Parathyroid adenoma (tissue), 2 donors: ENCODE measurements around the gene MYOD1.

Experiments used
- H2AFZ ChIP-seq: fragments of 300-600 bp; sonication (generic); one replicate; pipeline ENCODE4 v1.7.0; 2017; ENCODE audit warnings: antibody characterized with exemption, mild to moderate bottlenecking
- H3K27ac ChIP-seq: fragments of 300-600 bp; sonication (generic); one replicate; pipeline ENCODE4 v1.7.0; 2017
- H3K27me3 ChIP-seq: fragments of 300-600 bp; sonication (generic); one replicate; pipeline ENCODE4 v1.7.0; 2017; ENCODE audit warnings: low read length; ENCODE audit not compliant: control insufficient read depth, insufficient read depth
- H3K36me3 ChIP-seq: fragments of 300-600 bp; sonication (generic); one replicate; pipeline ENCODE4 v1.7.0; 2017; ENCODE audit warnings: low read length; ENCODE audit not compliant: control insufficient read depth, insufficient read depth
- H3K4me1 ChIP-seq: fragments of 300-600 bp; sonication (generic); one replicate; pipeline ENCODE4 v1.7.0; 2017; ENCODE audit warnings: control low read depth
- H3K4me2 ChIP-seq: fragments of 300-600 bp; sonication (generic); one replicate; pipeline ENCODE4 v1.7.0; 2017; ENCODE audit warnings: low read length
- H3K4me3 ChIP-seq: fragments of 300-600 bp; sonication (generic); one replicate; pipeline ENCODE4 v1.7.0; 2017; ENCODE audit warnings: low read depth, low read length
- H3K79me2 ChIP-seq: fragments of 300-600 bp; sonication (generic); one replicate; pipeline ENCODE4 v1.7.0; 2017; ENCODE audit warnings: control low read depth
- H3K9ac ChIP-seq: fragments of 300-600 bp; sonication (generic); one replicate; pipeline ENCODE4 v1.7.0; 2017; ENCODE audit warnings: mild to moderate bottlenecking
- H3K9me3 ChIP-seq: fragments of 300-600 bp; sonication (generic); one replicate; pipeline ENCODE4 v1.7.0; 2017; ENCODE audit warnings: low read length; ENCODE audit not compliant: control insufficient read depth
- CTCF ChIP-seq: fragments of 300-600 bp; sonication (generic); IDR thresholded peaks from one replicate; pipeline ENCODE4 v1.7.0; 2017; ENCODE audit warnings: antibody characterized with exemption, mild to moderate bottlenecking
- donor health status: primary hyperparathyroidism.

The MYOD1 gene

DNA sequence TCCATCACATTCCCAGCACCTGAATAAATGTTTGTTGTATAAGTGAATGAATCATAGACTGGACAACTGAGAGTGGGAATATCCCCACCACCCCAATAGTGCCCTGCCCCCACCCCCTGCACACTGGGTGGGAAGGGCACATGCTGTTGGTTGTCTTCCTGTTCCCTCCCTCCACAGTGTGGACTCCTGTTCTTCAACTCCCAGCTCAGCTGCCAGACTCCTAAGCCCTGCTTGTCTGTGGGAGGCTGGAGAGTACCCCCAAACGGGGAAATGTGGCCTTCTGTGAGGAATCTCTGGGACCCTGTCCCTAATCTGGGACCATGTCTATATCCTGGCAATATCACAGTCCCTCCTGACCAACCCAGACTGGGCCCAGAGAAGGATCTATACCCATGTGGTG, 5.5 kb upstream of the MYOD1 start:
- no peak overlapping the region for H3K9ac ChIP-seq

DNA sequence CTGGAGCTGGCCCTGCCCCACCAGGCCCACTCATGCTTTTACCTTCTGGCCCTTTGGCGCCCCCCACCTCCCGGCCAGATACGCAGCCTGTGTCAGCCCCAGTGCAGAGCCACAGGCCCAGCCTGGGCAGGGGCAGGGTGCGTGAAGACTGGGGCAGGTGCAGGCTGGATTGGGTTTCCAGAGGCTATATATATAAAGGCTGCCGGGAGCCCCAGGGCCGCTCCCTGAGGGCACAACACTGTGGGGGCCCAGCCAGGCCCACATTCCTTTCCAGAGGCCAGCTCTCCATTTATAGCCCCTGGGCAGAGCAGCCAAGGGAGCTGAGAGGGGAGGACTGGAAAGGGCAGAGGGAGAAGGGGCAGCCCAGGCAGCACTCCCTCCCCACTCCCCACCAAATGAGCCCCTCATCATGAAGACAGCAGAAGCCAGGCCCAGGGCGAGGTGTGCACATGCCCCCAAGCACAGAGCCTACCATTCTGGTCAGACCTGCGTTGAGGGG, 5.0 kb upstream of the MYOD1 start:
- Histone ChIP-seq H3K27ac (no peak overlapping the region), H3K36me3 (no peaks in the 10 kb centered on the region), H3K27me3 (no peaks in the 10 kb centered on the region), H3K4me1 (no peaks in the 10 kb centered on the region), H3K79me2 (no peaks in the 10 kb centered on the region), H3K9me3 (no peaks in the 10 kb centered on the region), H3K4me3 (no peak overlapping the region), H3K4me2 (no peak overlapping the region), H3K9ac (no peak overlapping the region), H2AFZ (no peak overlapping the region)
- no peak for TF ChIP-seq CTCF

More for the DNA sequence above, 5.5 kb upstream of the MYOD1 start:
- Histone ChIP-seq H3K4me2 (no peak overlapping the region), H3K4me1 (no peaks in the 10 kb centered on the region), H2AFZ (no peak overlapping the region), H3K27me3 (no peaks in the 10 kb centered on the region), H3K79me2 (no peaks in the 10 kb centered on the region), H3K9me3 (no peaks in the 10 kb centered on the region), H3K27ac (no peak overlapping the region), H3K4me3 (no peak overlapping the region), H3K36me3 (no peaks in the 10 kb centered on the region)
- TF ChIP-seq CTCF: no peak

GRCh38 chr11:17714870-17715269, 4.5 kb upstream of the MYOD1 start:
- no peak for TF ChIP-seq CTCF
- Histone ChIP-seq H3K79me2 (no peaks in the 10 kb centered on the region), H3K27me3 (no peaks in the 10 kb centered on the region), H2AFZ (no peak overlapping the region), H3K4me2 (no peak overlapping the region), H3K9me3 (no peaks in the 10 kb centered on the region), H3K27ac (no peak overlapping the region), H3K36me3 (no peaks in the 10 kb centered on the region), H3K4me1 (no peaks in the 10 kb centered on the region), H3K4me3 (no peak overlapping the region), H3K9ac (no peak overlapping the region)

GRCh38 chr11:17716807-17717206, 2.6 kb upstream of the MYOD1 start:
- Histone ChIP-seq H3K9me3 (no peaks in the 10 kb centered on the region), H3K27me3 (peaks cover 4% of the 10 kb centered on the region), H3K4me3 (no peak overlapping the region), H3K79me2 (no peaks in the 10 kb centered on the region), H3K4me1 (no peaks in the 10 kb centered on the region), H3K36me3 (no peaks in the 10 kb centered on the region), H3K4me2 (no peak overlapping the region), H3K9ac (no peak overlapping the region), H2AFZ (no peak overlapping the region), H3K27ac (no peak overlapping the region)
- TF ChIP-seq CTCF: no peak

DNA sequence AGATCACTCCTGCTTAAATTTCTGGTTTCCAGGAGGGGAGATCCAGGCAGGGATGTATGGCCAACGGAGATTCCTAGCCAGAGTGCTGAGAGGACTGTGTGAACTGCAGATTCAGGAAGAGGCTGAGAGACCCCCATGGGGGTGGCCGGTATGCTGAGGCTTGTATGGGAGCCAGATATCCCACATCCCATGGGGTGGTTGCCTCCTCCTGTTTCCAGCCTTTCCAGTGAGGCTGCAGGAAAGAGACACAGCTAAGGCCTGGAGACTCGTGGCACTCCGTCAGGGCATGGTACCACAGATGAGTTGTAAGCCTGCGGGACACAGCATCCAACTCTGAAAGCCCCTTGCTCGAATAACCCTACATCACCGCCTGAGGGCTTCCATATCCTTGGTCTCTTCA, 1.4 kb upstream of the MYOD1 start:
- Histone ChIP-seq H3K9me3 (no peaks in the 10 kb centered on the region), H3K4me2 (no peak overlapping the region), H3K4me3 (no peak overlapping the region), H3K9ac (no peak overlapping the region), H2AFZ (no peak overlapping the region), H3K27me3 (peaks cover 4% of the 10 kb centered on the region), H3K36me3 (no peaks in the 10 kb centered on the region), H3K4me1 (no peaks in the 10 kb centered on the region), H3K27ac (no peak overlapping the region), H3K79me2 (no peaks in the 10 kb centered on the region)
- no peak for TF ChIP-seq CTCF
